ENCODE measurements around the gene EXOC4.

The EXOC4 gene

GRCh38 chr7:133353775-133354174 is 100.9 kb downstream of the EXOC4 start:
- DNase-seq (ENCODE audit: low read depth) = no peak
- in situ Hi-C loops (cut with HindIII; ENCODE audit: low sequenced_read_pairs) = no loop called here
- no peak for TF ChIP-seq CTCF (IDR thresholded peaks at IDR 0.05; ENCODE audit: low read depth, low read length, missing control alignments)

GRCh38 chr7:133354546-133355324 is 101.9 kb downstream of the EXOC4 start:
- no peak for DNase-seq (ENCODE audit: low read depth)
- no peak for TF ChIP-seq CTCF (IDR thresholded peaks at IDR 0.05; ENCODE audit: low read depth, low read length, missing control alignments)

More at GRCh38 chr7:133353775-133354174, 100.9 kb downstream of the EXOC4 start:
- no peak overlapping the region for H3K4me3 ChIP-seq (ENCODE audit: low read depth, low read length)

GRCh38 chr7:133355325-133355708 is 102.4 kb downstream of the EXOC4 start:
- no peak overlapping the region for H3K4me3 ChIP-seq (ENCODE audit: low read depth, low read length)
- DNase-seq (ENCODE audit: low read depth) = peak; percentile 50
- no peak for TF ChIP-seq CTCF (IDR thresholded peaks at IDR 0.05; ENCODE audit: low read depth, low read length, missing control alignments)
- in situ Hi-C loops (cut with HindIII; ENCODE audit: low sequenced_read_pairs) = no loop called here

More at GRCh38 chr7:133354546-133355324, 101.9 kb downstream of the EXOC4 start:
- H3K4me3 ChIP-seq (ENCODE audit: low read depth, low read length) = no peak overlapping the region
- in situ Hi-C loops (cut with HindIII; ENCODE audit: low sequenced_read_pairs) = no loop called here

GRCh38 chr7:133355822-133356221 is 102.9 kb downstream of the EXOC4 start:
- no peak overlapping the region for H3K4me3 ChIP-seq (ENCODE audit: low read depth, low read length)
- no peak for DNase-seq (ENCODE audit: low read depth)
- in situ Hi-C loops (cut with HindIII; ENCODE audit: low sequenced_read_pairs) = no loop called here
- TF ChIP-seq CTCF (IDR thresholded peaks at IDR 0.05; ENCODE audit: low read depth, low read length, missing control alignments) = no peak

- TF ChIP-seq CTCF (IDR thresholded peaks at IDR 0.05; ENCODE audit: low read depth, low read length, missing control alignments) = no peak
- H3K4me3 ChIP-seq (ENCODE audit: low read depth, low read length) = no peak overlapping the region
- no peak for DNase-seq (ENCODE audit: low read depth)
- in situ Hi-C loops (cut with HindIII; ENCODE audit: low sequenced_read_pairs) = no loop called here
These were observed 105.8 kb downstream of the EXOC4 start for GRCh38 chr7:133358708-133359107.

- H3K4me3 ChIP-seq (ENCODE audit: low read depth, low read length) = no peak overlapping the region
- in situ Hi-C loops (cut with HindIII; ENCODE audit: low sequenced_read_pairs) = no loop called here
- DNase-seq (ENCODE audit: low read depth) = no peak
- TF ChIP-seq CTCF (IDR thresholded peaks at IDR 0.05; ENCODE audit: low read depth, low read length, missing control alignments) = no peak
These were observed 106.6 kb downstream of the EXOC4 start for GRCh38 chr7:133359449-133359848.

All from astrocyte of the cerebellum (primary cell).